ENCODE measurements around the gene PROM1.

PROM1 gene

DNA sequence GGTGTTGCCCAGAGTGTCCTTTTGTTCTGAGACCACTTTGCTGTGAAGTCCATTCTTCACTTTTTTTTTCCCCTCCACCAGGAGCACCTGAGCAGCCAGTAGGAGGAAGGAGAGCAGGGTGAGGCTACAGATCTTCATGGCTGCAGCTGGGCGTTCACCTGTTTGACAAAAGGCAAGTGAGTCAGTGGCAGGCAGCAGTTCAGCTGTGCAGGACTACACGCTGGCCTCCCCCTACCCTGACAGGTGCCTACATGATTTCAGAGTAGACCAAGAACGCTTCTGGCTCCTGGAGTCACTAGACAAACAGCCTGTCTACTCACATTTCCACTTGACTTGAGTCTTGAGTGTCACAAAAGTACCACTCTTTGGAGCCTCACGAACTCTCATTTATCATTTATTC is 147.3 kb downstream of the PROM1 start:
- no peak for DNase-seq

DNA sequence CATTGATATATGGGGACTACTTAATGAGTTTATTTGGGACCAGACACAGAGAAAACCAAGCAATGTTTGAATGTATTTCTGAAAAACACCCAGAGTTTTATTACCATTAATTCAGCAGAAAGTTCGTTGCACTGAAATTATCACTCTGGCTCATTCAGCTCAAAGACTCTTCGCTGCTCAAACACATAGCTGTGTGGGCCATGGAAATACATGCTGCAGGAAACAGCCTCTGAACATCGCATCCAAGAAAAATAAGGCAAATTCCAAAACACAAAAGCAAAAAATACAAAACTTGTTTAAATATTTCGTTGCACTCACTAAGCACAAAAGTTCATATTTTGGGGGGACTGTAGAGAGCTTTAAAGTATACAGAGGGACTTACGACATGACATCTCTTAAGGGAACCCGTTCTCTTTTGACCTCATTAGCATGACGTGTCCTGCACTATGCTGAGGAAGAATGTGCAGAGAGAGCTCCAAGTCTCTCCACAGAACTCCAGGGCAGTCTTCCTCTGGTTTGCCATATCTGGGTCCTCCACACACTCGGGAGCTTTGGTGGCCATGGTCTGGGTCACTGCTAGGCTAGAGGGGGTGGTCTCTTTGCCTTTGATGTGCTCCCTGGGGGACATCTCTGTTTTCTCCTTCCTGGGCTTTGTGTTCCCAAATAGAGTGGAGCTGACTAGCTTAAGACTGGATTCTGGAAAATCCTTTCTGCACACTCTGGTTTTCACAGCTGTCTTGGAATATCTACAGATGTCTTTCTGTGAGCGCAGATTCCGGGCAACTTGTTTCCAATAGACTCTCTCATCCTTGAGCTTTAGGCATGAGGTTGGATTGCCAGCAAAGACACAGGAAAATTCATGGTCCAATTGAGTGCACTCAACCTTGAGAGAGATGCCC is 148.1 kb downstream of the PROM1 start:
- no peak for DNase-seq

DNA sequence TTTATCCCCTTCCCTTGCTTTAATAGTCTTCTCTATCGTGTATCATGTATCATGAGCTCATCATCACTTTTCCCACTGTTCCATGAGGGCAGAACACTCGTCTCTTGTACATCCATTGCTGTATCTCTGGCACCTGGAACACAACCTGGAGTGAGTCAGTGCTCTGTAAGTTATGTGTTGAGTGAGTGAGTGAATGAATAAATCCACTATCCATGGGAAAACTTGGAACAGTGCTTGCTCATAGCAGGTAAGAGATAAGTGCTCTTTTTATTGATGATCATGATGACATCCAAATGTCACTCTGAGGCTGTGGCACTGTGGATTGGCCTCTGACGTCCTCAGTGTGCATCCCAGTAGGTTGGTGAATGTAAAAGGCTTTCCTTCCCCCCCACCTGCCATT is 149.6 kb downstream of the PROM1 start:
- DNase-seq, result no peak

DNA sequence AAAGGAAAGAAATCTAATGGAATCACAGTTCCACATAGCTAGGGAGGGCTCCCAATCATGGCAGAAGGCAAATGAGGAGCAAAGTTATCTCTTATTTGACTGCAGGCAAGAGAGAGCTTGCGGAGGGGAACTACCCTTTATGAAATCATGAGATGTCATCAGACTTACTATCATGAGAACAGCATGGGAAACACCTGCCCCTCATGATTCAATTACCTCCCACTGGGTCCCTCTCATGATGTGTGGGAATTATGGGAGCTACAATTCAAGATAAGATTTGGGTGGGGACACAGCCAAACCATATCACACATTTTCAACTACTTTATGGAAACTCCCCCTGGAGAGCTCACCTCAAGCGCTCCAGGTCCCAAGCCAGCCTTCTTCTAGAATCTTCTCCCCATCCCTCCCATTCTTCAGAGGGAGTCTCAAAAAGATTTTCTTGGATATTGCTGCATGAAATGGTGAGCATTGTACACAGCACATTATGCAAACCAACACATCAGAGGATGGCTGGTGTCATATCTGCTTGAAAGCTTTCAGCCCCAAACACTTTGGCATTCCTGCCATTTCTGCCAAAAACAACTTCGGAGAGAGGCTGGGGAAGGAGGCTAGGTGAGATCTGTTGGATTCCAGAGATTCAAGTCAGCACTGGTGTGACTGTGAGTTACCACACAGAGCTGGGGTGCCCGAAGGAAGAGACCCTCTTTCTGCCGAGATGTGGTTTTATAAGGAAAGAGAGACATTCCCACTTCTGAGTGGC is 152.2 kb downstream of the PROM1 start:
- DNase-seq, result no peak

DNA sequence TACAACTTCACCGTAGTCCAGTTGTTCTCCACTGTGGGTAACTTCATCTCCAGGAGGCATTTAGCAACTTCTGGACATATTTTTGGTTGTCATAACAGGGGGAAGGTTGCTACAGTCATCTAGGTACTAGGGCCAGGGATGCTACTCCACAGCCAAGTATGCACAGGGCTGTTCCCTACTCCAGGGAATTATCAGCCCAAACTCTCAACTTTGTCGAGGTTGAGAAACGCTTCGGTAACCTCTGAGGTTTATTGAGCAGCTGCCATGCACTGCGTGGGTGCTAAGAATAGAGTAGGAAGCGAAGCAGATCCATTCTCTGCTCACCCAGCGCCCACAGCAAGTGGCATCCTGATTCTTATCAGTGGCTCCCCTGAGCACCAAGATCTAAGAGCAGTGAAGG is 153.5 kb downstream of the PROM1 start:
- no peak for DNase-seq

DNA sequence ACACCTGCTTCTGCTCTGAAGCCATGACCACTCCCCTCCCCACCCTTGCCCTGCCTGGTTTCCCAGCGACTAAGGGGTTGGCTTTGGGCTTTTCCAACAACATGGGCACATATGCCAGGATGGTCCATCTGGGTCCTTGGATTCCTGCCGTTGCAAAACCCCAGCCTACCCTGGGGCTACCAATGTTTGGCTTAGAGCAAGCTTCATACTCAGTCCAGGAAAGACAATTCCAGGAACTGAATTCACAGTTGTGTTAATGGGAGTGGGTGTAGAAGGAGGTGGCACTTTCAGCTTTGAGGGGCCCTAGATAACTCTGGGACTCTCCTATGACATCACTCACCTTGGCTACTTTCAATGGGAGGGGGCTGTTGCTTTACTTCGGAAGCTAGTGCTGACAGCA is 154.3 kb downstream of the PROM1 start:
- no peak for DNase-seq

DNA sequence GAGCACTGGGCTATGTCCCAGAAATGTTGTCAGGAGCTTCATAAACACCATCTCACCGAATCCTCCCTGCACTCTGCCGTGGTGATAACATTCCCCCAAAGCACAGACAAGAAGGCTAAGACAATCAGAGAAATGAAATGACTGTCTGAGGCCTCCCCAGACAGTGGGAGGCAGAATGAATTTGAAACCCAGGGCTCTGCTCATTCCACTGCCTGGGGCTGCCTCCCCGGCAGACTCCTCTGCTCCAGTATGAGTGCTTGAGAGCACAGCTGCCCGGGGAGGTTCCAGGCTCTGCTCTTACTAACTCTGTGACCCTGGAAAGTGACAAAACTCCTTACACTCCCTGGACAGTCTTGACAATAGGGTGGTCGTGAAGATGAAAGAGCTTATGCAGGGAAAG is 154.9 kb downstream of the PROM1 start:
- DNase-seq, result no peak

DNA sequence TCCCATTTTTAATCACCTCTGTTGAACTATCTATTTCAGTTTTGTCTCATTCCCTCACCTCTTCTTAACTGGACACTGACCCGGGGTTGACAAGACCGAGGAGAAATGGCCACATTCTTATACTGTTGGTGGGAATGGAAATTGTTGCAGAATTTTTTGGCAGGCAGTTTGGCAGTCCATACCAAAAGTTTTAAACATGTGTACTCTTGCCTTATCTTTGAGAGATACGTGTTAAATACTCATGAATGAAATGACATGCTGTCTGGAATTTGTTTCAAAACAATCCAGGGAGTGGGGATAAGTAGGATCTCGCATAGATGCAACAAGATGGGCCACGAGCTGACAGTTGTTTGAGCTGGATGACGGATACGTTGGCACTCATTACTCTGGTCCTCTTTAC is 157.3 kb downstream of the PROM1 start:
- DNase-seq, result no peak

DNA sequence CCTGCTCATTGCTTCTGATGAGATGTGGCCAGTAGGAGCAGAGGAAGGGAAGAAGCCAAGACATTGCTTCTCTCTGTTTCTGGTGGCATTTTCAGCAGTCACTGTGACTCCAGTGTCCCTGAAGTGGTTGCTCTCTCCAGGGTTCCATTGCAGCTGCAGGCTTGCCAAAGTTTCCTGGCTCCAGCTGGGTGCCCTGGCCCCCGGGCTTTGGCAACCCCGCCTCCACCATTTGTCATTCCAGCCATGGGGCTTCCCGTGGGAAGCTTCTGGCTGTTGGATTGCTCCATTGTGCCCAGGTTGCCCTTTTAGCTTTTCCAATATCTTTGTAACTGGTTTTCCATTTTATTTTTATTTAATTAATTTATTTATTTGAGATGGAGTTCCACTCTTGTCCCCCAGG is 158.0 kb downstream of the PROM1 start:
- DNase-seq, result no peak

DNA sequence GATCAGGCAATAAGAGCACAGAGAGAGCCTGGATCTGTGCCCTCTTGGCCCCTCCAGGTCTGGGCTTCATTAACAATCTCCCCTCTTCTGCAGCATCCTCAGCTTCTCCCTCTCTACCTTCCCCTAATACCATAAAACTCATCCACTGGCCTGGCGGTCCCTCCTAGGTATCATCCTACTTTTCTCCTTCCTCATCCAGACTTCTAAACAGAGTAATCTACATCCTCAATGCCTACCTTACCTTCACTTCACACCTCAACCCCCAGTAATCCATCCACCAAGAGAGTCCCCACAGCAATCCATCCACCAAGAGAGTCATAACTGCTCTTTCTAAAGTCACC is 162.3 kb downstream of the PROM1 start:
- DNase-seq, result no peak

DNA sequence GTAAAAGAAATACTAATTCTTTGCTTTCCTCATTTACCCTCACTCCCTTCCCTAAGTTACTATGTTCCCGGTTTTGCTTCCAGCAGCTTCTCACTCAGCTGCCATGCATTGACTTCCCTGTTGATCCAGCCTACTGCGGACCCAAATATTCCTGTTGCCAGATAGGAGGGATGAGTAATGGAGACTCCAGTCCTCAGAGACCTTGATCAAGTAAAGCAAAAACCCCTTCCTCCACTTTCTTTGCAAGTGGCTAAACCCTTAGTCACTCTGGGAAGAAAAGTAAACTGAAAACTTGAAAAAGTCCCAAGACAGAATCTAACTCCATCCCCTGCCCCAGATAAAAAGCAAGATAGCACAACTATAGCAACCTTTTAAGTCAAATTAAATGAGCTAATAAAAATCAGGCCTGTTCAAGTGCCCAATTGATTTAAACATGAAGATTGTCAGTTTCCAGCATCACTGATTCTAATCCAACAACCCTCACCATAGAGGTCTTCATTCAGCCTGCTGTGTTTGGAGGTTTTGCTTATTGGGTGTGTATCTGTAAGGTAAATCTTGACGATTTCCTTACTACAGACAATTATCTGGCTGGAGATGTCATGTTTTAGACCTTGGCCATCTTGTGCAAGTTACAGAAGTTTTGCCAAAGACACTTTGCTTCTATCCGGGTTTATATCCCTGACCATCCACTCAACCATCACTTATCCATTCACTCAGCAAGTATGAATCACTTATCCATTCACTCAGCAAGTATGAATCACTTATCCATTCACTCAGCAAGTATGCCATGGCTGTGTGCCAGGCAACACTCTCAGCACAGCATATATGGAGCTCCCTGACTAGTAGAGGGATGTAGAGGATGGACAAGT is 162.9 kb downstream of the PROM1 start:
- DNase-seq, result no peak

DNA sequence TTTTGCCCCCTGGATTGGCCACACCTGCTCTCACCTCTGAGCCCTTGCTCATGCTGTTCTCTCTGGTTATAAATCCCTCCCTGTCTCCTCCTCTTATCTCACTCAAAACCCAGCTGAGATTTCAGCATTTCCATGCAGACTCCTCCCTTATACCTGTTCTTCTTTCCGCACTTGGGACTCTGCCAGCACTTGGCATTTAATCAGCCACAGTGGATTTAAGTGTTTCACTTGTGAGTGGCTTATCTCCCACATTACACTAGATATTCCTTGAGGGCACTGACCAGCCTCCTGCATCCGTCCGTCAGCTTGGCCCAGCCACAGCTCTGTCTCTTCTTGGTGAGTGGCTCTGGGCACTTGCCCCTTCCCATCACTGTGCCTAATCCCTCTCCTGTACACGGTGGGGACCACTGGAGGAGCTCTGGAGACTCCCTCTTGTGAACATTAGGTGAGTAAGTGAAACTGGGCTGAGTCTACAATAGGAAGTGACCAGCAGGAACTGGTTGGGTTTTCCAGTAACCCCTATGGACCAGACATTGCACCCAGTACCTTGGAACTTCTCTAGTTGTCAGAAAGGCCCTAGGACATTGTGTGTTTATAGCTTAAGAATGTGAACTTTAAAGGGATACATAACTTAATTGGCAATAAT is 165.2 kb downstream of the PROM1 start:
- no peak for DNase-seq

All from T-helper 9 cell (primary cell).